ENCODE data around the gene CLSTN3. TPM values are rescaled to one million over a fixed set of nuclear protein-coding genes. Genes with fewer than 3 reads are reported as not detected.

CLSTN3 gene
- polyA plus RNA-seq, 1 of the 3 experiments (the other 2 are of a cell fraction), result 12.7 TPM

GRCh38 chr12:7171854-7172253 is 41.7 kb downstream of the CLSTN3 start (continued):
- TF ChIP-seq REST (IDR thresholded peaks at IDR 0.05; ENCODE audit: low read depth, low read length) (no peak), YY1 (IDR thresholded peaks at IDR 0.05; ENCODE audit: low read depth) (no peak), RCOR1 (IDR thresholded peaks at IDR 0.05; ENCODE audit: low read length) (no peak), EZH2phosphoT487 (IDR thresholded peaks at IDR 0.05; ENCODE audit: borderline replicate concordance, low read depth) (no peak), SMC3 (IDR thresholded peaks at IDR 0.05; ENCODE audit: low read depth, low read length) (no peak)

GRCh38 chr12:7175493-7175892 is 45.3 kb downstream of the CLSTN3 start:
- no peak overlapping the region for H3K4me3 ChIP-seq (ENCODE audit: low read depth in 2 of 2, low read length in 1 of 2)
- no peaks in the 10 kb centered on the region for H3K36me3 ChIP-seq (replicated peaks in 1 of 2; ENCODE audit: control insufficient read depth in 1 of 2, insufficient read depth in 2 of 2, low read length in 1 of 2)
- no peaks in the 10 kb centered on the region; the same call in 1 of the 2 replicates for H3K27me3 ChIP-seq (ENCODE audit: insufficient read depth)
- H4K20me1 ChIP-seq (ENCODE audit: insufficient read depth), result no peaks in the 10 kb centered on the region
- H2AFZ ChIP-seq (ENCODE audit: low read depth), result no peak overlapping the region
- no peaks in the 10 kb centered on the region for H3K4me1 ChIP-seq (ENCODE audit: control insufficient read depth in 1 of 2, insufficient read depth in 2 of 2, low read depth in 1 of 2, low read length in 1 of 2)
- no peaks in the 10 kb centered on the region for H3K79me2 ChIP-seq (ENCODE audit: insufficient read depth)
- no peaks in the 10 kb centered on the region for H3K9me2 ChIP-seq
- H3K9ac ChIP-seq, result no peak overlapping the region
- H3K4me2 ChIP-seq, result no peak overlapping the region
- peaks cover 15% of the 10 kb centered on the region for H3K9me3 ChIP-seq
- ChIA-PET POLR2A (no interaction called here), CTCF (interaction anchor here (0.5 to 1.3 kb wide), 2 partner anchors 12 to 935 kb away, joined by 3 read pairs; no protein-coding TSS in a partner anchor)
- no peak for DNase-seq
- no peaks in the 10 kb centered on the region for H3F3A ChIP-seq (replicated peaks; ENCODE audit: insufficient read depth)
- TF ChIP-seq RAD21 (IDR thresholded peaks at IDR 0.05; ENCODE audit: low read length), result no peak
- no peak for TF ChIP-seq ELF1 (IDR thresholded peaks at IDR 0.05)
- TF ChIP-seq GATA2 (CRISPR knock-in tag; IDR thresholded peaks at IDR 0.05), result no peak
- no peak for TF ChIP-seq EP300 (IDR thresholded peaks at IDR 0.05; ENCODE audit: borderline replicate concordance in 1 of 2, low read depth in 1 of 2, low read length in 1 of 2)
- no peak for TF ChIP-seq CHD2 (IDR thresholded peaks at IDR 0.05; ENCODE audit: low read length, partially characterized antibody)
- TF ChIP-seq SMC3 (IDR thresholded peaks at IDR 0.05; ENCODE audit: low read depth, low read length), result no peak
- TF ChIP-seq NFIC (IDR thresholded peaks at IDR 0.05; ENCODE audit: borderline replicate concordance), result no peak
- TF ChIP-seq EZH2phosphoT487 (IDR thresholded peaks at IDR 0.05; ENCODE audit: borderline replicate concordance, low read depth), result no peak
- TF ChIP-seq PBX3 (IDR thresholded peaks at IDR 0.05), result no peak
- no peak for TF ChIP-seq TCF12 (IDR thresholded peaks at IDR 0.05)
- TF ChIP-seq SIN3A (IDR thresholded peaks at IDR 0.05; ENCODE audit: borderline replicate concordance, low read depth, low read length), result no peak
- no peak for TF ChIP-seq POLR2AphosphoS5 (IDR thresholded peaks at IDR 0.05; ENCODE audit: low read depth, low read length)
- TF ChIP-seq MXI1 (IDR thresholded peaks at IDR 0.05; ENCODE audit: low read depth, low read length), result no peak
- H3K27ac ChIP-seq (ENCODE audit: low read depth in 2 of 2, low read length in 1 of 2), result no peak overlapping the region

All from SK-N-SH (cell line).